ENCODE data around the gene SRP14.
"Not testable (repeated sequence)": the region's sequence is repeated elsewhere in the genome, so short reads cannot be mapped to it uniquely, and the experiment has no call there.

The SRP14 gene

GRCh38 chr15:40079456-40079855 is 40.5 kb upstream of the SRP14 start:
- H3K4me3 ChIP-seq (ENCODE audit: low read length, poor library complexity, severe bottlenecking): no peak overlapping the region
- no peaks in the 10 kb centered on the region for H3K36me3 ChIP-seq (ENCODE audit: insufficient read depth, low read length)
- no peak overlapping the region for H3K9ac ChIP-seq (ENCODE audit: low read depth, low read length, poor library complexity, severe bottlenecking)
- H3K4me1 ChIP-seq (ENCODE audit: insufficient read depth, low read length, poor library complexity, severe bottlenecking): peaks cover 39% of the 10 kb centered on the region
- no peaks in the 10 kb centered on the region for H3K79me2 ChIP-seq (ENCODE audit: insufficient read depth, low read length)
- no peaks in the 10 kb centered on the region for H3K27me3 ChIP-seq (ENCODE audit: insufficient read depth, low read length, poor library complexity, severe bottlenecking)
- H3F3A ChIP-seq (ENCODE audit: low read depth): no peaks in the 10 kb centered on the region
- H3K4me2 ChIP-seq (ENCODE audit: low read depth, low read length, poor library complexity, severe bottlenecking): no peak overlapping the region
- H4K20me1 ChIP-seq (ENCODE audit: insufficient read depth, low read length, poor library complexity, severe bottlenecking): no peaks in the 10 kb centered on the region
- no peak for TF ChIP-seq EZH2phosphoT487 (IDR thresholded peaks at IDR 0.05; ENCODE audit: borderline replicate concordance)
- no peak for TF ChIP-seq CTCF (conservative IDR thresholded peaks at IDR 0.05; ENCODE audit: low read length)
- H3K9me3 ChIP-seq (ENCODE audit: insufficient read depth, low read depth, low read length): no peaks in the 10 kb centered on the region
- H2AFZ ChIP-seq (ENCODE audit: low read length): no peak overlapping the region
- H3K9me2 ChIP-seq (replicated peaks; ENCODE audit: low read depth, low read length): no peaks in the 10 kb centered on the region

- Histone ChIP-seq H3K27me3 (ENCODE audit: insufficient read depth, low read length, poor library complexity, severe bottlenecking) (no peaks in the 10 kb centered on the region), H3K9ac (ENCODE audit: low read depth, low read length, poor library complexity, severe bottlenecking) (no peak overlapping the region), H3K9me3 (ENCODE audit: insufficient read depth, low read depth, low read length) (no peaks in the 10 kb centered on the region), H3K36me3 (ENCODE audit: insufficient read depth, low read length) (no peaks in the 10 kb centered on the region), H3F3A (ENCODE audit: low read depth) (peaks cover 5% of the 10 kb centered on the region; the same call in 1 of the 2 replicates), H4K20me1 (ENCODE audit: insufficient read depth, low read length, poor library complexity, severe bottlenecking) (no peaks in the 10 kb centered on the region), H3K4me1 (ENCODE audit: insufficient read depth, low read length, poor library complexity, severe bottlenecking) (peaks cover 13% of the 10 kb centered on the region), H3K4me3 (ENCODE audit: low read length, poor library complexity, severe bottlenecking) (no peak overlapping the region), H2AFZ (ENCODE audit: low read length) (no peak overlapping the region), H3K9me2 (replicated peaks; ENCODE audit: low read depth, low read length) (no peaks in the 10 kb centered on the region), H3K79me2 (ENCODE audit: insufficient read depth, low read length) (no peaks in the 10 kb centered on the region), H3K4me2 (ENCODE audit: low read depth, low read length, poor library complexity, severe bottlenecking) (no peak overlapping the region)
- TF ChIP-seq CTCF (conservative IDR thresholded peaks at IDR 0.05; ENCODE audit: low read length) (no peak), EZH2phosphoT487 (IDR thresholded peaks at IDR 0.05; ENCODE audit: borderline replicate concordance) (no peak)
Measured at GRCh38 chr15:40075298-40076044, 36.5 kb upstream of the SRP14 start.

GRCh38 chr15:40074656-40075055 is 35.7 kb upstream of the SRP14 start:
- not testable (repeated sequence) for H3K9me3 ChIP-seq (ENCODE audit: insufficient read depth, low read depth, low read length); H2AFZ ChIP-seq (ENCODE audit: low read length); H3K27me3 ChIP-seq (ENCODE audit: insufficient read depth, low read length, poor library complexity, severe bottlenecking); H3K4me2 ChIP-seq (ENCODE audit: low read depth, low read length, poor library complexity, severe bottlenecking); H3K9ac ChIP-seq (ENCODE audit: low read depth, low read length, poor library complexity, severe bottlenecking); H3K9me2 ChIP-seq (replicated peaks; ENCODE audit: low read depth, low read length); H3K4me3 ChIP-seq (ENCODE audit: low read length, poor library complexity, severe bottlenecking); H3F3A ChIP-seq (ENCODE audit: low read depth); H3K36me3 ChIP-seq (ENCODE audit: insufficient read depth, low read length); H3K79me2 ChIP-seq (ENCODE audit: insufficient read depth, low read length); H4K20me1 ChIP-seq (ENCODE audit: insufficient read depth, low read length, poor library complexity, severe bottlenecking)
- H3K4me1 ChIP-seq (ENCODE audit: insufficient read depth, low read length, poor library complexity, severe bottlenecking): peaks cover 21% of the 10 kb centered on the region

GRCh38 chr15:40073716-40074490 is 34.9 kb upstream of the SRP14 start:
- H3F3A ChIP-seq (ENCODE audit: low read depth); H3K9me3 ChIP-seq (ENCODE audit: insufficient read depth, low read depth, low read length); H3K27me3 ChIP-seq (ENCODE audit: insufficient read depth, low read length, poor library complexity, severe bottlenecking); H2AFZ ChIP-seq (ENCODE audit: low read length); H3K36me3 ChIP-seq (ENCODE audit: insufficient read depth, low read length); H3K9me2 ChIP-seq (replicated peaks; ENCODE audit: low read depth, low read length); H3K9ac ChIP-seq (ENCODE audit: low read depth, low read length, poor library complexity, severe bottlenecking); H3K79me2 ChIP-seq (ENCODE audit: insufficient read depth, low read length); H4K20me1 ChIP-seq (ENCODE audit: insufficient read depth, low read length, poor library complexity, severe bottlenecking): not testable (repeated sequence)
- Histone ChIP-seq H3K4me3 (ENCODE audit: low read length, poor library complexity, severe bottlenecking) (peak overlapping the region; percentile 30), H3K4me2 (ENCODE audit: low read depth, low read length, poor library complexity, severe bottlenecking) (peak overlapping the region; percentile 33), H3K4me1 (ENCODE audit: insufficient read depth, low read length, poor library complexity, severe bottlenecking) (peaks cover 28% of the 10 kb centered on the region)
